SHP77 treated with DMSO at 0.1 percent for 48 hours (cell line): ENCODE data around the gene SURF6.
"Not testable (repeated sequence)": the region's sequence is repeated elsewhere in the genome, so short reads cannot be mapped to it uniquely, and the experiment has no call there.

Experiments
- DNase-seq: peaks from one replicate; lab custom pipeline; 2025; lab: John Stamatoyannopoulos, UW

Gene SURF6

GRCh38 chr9:133286523-133286922 is 49.5 kb downstream of the SURF6 start:
- DNase-seq = no peak

- DNase-seq = no peak
Observed at GRCh38 chr9:133285252-133285775, 50.7 kb downstream of the SURF6 start.

DNA sequence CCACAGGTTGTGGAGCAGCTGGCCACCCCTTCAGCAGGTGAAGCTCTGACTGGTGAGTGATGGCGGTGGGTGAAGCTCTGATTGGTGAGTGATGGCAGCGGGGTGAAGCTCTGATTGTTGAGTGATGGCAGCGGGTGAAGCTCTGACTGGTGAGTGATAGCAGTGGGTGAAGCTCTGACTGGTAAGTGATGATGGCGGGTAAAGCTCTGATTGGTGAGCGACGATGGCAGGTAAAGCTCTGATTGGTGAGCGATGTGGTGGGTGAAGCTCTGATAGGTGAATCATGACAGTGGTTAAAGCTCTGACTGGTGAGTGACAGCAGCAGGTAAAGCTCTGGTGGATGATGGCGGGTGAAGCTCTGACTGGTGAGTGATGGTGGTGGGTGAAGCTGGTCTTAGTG is 51.6 kb downstream of the SURF6 start:
- no peak for DNase-seq

DNA sequence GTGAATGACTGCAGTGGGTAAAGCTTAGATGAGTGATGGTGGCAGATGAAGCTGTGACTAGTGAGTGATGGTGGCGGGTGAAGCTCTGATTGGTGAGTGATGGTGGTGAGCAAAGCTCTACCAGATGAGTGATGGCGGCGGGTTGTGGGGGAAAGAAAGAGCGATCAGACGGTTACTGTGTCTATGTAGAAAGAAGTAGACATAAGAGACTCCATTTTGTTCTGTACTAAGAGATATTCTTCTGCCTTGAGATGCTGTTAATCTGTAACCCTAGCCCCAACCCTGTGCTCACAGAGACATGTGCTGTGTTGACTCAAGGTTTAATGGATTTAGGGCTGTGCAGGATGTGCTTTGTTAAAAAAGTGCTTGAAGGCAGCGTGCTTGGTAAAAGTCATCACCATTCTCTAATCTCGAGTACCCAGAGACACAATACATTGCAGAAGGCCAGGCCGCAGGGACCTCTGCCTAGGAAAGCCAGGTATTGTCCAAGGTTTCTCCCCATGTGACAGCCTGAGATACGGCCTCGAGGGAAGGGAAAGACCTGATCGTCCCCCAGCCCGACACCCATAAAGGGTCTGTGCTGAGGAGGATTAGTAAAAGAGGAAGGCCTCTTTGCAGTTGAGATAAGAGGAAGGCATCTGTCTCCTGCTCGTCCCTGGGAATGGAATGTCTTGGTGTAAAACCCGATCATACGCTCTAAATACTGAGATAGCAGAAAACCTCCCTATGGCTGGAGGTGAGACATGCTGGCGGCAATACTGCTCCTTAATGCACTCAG is 52.5 kb downstream of the SURF6 start:
- DNase-seq = not testable (repeated sequence)

DNA sequence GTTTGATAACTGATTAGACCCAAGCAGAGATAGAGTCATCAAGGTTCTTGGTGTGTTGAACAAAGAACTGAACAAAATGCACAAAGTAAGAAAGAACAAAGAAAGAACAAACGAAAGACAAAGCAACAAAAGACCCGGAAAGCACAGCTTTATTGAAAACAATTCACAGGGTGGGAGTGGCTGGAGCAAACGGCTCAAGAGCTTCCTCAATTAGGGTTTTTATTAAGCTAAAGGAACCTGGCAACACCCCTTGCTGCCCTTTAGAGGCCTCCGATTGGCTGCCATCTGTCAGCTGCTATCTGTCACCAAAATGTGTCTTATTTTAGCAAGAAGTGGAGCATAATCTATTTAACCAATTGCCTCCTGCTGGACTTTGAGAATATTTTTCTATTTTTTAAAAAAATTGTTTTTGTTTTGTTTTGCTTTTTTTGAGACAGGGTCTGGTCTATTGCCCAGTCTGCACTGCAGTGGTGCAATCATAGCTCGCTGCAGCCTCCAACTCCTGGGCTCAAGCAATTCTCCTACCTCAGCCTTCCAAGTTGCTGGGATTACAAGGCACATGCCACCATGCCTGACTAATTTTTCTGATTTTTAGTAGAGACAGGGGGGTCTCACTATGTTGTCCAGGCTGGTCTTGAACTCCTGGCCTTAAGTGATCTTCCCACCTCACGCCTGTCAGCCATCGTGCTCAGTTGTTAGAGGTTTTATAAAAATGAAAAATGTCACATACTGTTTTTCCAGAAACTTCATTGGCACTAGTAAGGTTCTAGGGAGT is 53.3 kb downstream of the SURF6 start:
- no peak for DNase-seq

GRCh38 chr9:133280392-133280791 is 55.6 kb downstream of the SURF6 start:
- DNase-seq = no peak
